GM12874 (cell line): ENCODE measurements around the gene ZNF358.

Source experiments
- TF ChIP-seq, protein P1 (sequence below): IDR thresholded peaks from 2 replicates; pipeline ENCODE4 v1.5.1; 2011; ENCODE audit warnings: low read depth, mild to moderate bottlenecking, control low read depth, low read length, moderate library complexity; ENCODE audit not compliant: insufficient read depth

ZNF358 gene

DNA sequence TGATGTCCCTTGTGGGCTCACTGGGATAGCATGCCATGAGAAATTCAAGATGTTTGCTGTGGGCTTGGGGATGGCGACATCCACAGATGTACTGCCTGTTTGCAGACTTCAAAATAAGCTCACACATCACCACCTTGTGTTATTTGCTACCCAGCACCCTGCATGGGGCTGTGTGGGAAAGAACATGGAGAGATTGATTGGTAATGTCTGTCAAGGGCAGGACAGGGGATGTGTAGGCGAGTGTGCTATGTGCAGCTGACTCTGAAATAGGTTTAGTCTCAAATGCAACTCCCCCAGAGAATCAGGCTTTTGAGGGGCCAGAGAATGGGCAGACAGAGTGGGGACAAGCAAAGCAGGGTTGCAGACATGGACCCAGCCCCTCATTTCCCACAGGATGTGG is 44.4 kb downstream of the ZNF358 start:
- TF ChIP-seq, protein P1, sequence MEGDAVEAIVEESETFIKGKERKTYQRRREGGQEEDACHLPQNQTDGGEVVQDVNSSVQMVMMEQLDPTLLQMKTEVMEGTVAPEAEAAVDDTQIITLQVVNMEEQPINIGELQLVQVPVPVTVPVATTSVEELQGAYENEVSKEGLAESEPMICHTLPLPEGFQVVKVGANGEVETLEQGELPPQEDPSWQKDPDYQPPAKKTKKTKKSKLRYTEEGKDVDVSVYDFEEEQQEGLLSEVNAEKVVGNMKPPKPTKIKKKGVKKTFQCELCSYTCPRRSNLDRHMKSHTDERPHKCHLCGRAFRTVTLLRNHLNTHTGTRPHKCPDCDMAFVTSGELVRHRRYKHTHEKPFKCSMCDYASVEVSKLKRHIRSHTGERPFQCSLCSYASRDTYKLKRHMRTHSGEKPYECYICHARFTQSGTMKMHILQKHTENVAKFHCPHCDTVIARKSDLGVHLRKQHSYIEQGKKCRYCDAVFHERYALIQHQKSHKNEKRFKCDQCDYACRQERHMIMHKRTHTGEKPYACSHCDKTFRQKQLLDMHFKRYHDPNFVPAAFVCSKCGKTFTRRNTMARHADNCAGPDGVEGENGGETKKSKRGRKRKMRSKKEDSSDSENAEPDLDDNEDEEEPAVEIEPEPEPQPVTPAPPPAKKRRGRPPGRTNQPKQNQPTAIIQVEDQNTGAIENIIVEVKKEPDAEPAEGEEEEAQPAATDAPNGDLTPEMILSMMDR, result no peak

DNA sequence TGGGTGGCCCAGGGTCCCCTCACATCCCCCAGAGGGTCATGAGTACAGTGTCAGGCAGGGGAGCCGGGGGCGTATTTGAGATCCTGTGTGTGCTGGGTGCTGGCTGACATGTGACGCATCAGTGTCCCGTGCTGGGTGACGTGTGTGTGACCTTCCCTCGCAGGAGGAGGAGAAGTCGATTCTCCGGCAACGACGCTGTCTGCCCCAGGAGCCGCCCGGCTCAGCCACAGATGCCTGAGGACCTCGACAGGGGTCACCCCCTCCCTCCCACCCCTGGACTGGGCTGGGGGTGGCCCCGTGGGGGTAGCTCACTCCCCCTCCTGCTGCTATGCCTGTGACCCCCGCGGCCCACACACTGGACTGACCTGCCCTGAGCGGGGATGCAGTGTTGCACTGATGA is 45.4 kb downstream of the ZNF358 start:
- TF ChIP-seq, protein P1, result no peak

DNA sequence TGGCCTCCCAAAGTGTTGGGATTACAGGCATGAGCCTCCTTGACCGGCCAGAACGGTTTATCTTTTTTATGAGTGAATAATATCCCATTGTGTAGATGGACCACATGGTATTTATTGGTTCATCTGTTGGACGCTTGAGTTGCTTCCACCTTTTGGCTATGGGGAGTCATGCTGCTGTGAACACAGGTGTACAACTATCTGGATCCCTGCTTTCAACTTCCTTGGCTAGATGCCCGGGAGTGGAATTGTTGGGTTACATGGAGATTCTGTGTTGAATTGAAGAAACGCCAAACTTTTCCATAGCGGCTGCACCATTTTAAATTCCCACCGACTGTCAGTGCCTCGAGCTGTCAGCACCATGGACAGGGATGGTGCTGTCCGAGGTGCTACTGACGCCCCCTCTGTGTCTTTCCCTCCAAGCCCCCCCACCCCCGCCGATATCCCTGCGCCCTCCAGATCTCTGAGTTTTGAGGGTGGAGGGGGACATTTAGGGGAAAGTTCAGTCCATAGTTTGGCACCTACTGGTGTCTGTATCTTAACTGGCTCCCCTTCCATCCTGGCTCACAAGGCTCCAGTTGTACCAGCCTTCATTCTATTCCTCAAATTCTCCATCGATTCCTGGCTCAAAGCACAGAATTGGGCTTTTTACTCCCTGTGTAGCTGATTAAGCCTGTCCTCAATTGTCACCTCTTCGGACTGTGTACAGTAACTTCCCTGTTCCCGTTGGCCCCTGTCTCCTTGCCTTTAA is 46.9 kb downstream of the ZNF358 start:
- TF ChIP-seq, protein P1, result no peak

DNA sequence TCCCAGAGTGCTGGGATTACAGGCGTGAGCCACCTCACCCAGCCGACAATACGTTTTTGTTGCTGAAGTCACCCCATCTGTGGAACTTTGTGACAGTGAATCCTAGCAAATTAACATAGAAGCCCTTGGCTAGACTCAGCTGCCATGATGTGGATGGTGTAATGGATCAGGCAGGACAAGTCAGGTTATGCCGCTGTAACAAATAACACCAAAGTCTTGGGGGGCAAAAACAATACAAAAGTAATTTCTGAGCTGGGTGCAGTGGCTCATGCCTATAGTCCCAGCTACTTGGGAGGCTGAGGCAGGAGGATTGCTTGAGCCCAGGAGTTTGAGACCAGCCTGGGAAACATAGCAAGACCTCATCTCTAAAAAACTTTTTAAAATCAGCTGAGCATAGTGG is 49.0 kb downstream of the ZNF358 start:
- TF ChIP-seq, protein P1, result no peak

DNA sequence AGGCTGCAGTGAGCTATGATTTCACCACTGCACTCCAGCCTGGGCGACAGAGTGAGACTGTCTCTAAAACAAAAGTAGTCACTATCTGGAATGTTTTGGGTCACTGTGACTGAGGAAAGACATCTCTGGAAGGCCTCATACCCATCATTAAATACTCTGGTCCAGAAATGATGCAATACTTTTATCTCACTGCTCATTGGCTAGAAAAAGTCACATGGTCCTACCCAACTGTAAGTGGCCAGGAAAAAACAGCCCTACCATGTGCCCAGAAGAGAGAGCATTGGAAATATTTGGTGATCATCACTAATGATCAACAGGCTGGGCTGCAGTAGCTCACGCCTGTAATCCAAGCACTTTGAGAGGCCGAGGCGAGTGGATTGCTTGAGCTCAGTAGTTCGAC is 49.4 kb downstream of the ZNF358 start:
- TF ChIP-seq, protein P1, result no peak
